ENCODE measurements around the gene DOCK1.

- no peak for TF ChIP-seq EZH2 (IDR thresholded peaks at IDR 0.05; ENCODE audit: low read length, missing control alignments)
- TF ChIP-seq, protein P1, sequence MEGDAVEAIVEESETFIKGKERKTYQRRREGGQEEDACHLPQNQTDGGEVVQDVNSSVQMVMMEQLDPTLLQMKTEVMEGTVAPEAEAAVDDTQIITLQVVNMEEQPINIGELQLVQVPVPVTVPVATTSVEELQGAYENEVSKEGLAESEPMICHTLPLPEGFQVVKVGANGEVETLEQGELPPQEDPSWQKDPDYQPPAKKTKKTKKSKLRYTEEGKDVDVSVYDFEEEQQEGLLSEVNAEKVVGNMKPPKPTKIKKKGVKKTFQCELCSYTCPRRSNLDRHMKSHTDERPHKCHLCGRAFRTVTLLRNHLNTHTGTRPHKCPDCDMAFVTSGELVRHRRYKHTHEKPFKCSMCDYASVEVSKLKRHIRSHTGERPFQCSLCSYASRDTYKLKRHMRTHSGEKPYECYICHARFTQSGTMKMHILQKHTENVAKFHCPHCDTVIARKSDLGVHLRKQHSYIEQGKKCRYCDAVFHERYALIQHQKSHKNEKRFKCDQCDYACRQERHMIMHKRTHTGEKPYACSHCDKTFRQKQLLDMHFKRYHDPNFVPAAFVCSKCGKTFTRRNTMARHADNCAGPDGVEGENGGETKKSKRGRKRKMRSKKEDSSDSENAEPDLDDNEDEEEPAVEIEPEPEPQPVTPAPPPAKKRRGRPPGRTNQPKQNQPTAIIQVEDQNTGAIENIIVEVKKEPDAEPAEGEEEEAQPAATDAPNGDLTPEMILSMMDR (conservative IDR thresholded peaks at IDR 0.05 in 1 of 2, IDR thresholded peaks at IDR 0.05 in 1 of 2; ENCODE audit: low read depth in 1 of 2, low read length in 2 of 2): no peak
These were observed 289.8 kb downstream of the DOCK1 start for GRCh38 chr10:127195041-127195506.

All from fibroblast of lung (primary cell).